ENCODE measurements around the gene FAM135A. TPM values are rescaled to one million over a fixed set of nuclear protein-coding genes. Genes with fewer than 3 reads are reported as not detected.
"Not testable (repeated sequence)": the region's sequence is repeated elsewhere in the genome, so short reads cannot be mapped to it uniquely, and the experiment has no call there.

Gene FAM135A
- total RNA-seq, 2 donors from 2014 or later = 8.0 to 8.5 TPM

- H3K36me3 Mint-ChIP-seq (ENCODE audit: low read depth) = peaks cover 16% of the 10 kb centered on the region
- H3K4me3 Mint-ChIP-seq = peak overlapping the region; percentile 91
- H3K27me3 Mint-ChIP-seq = no peaks in the 10 kb centered on the region
- H3K27ac Mint-ChIP-seq = peak overlapping the region; percentile 94
- H3K9me3 Mint-ChIP-seq = no peaks in the 10 kb centered on the region
- no peak for ATAC-seq (replicated peaks)
- H3K4me1 Mint-ChIP-seq = peaks cover 14% of the 10 kb centered on the region
These were observed 735 bp downstream of the FAM135A start for GRCh38 chr6:70413992-70414494.

- Mint-ChIP-seq H3K36me3 (ENCODE audit: low read depth) (peaks cover 23% of the 10 kb centered on the region), H3K4me1 (peaks cover 14% of the 10 kb centered on the region), H3K4me3 (peak overlapping the region; percentile 91), H3K9me3 (no peaks in the 10 kb centered on the region), H3K27me3 (no peaks in the 10 kb centered on the region), H3K27ac (peak overlapping the region; percentile 94)
- no peak for ATAC-seq (replicated peaks)
These were observed 1.5 kb downstream of the FAM135A start for GRCh38 chr6:70414813-70415212.

GRCh38 chr6:70415247-70415646 lies 1.9 kb downstream of the FAM135A start:
- ATAC-seq (replicated peaks) = no peak
- no peaks in the 10 kb centered on the region for H3K27me3 Mint-ChIP-seq
- H3K27ac Mint-ChIP-seq = no peak overlapping the region
- no peaks in the 10 kb centered on the region for H3K9me3 Mint-ChIP-seq
- peaks cover 23% of the 10 kb centered on the region for H3K36me3 Mint-ChIP-seq (ENCODE audit: low read depth)
- H3K4me1 Mint-ChIP-seq = peaks cover 14% of the 10 kb centered on the region
- peak overlapping the region; percentile 91 for H3K4me3 Mint-ChIP-seq

GRCh38 chr6:70415660-70416059 lies 2.4 kb downstream of the FAM135A start:
- Mint-ChIP-seq H3K36me3 (ENCODE audit: low read depth) (peaks cover 23% of the 10 kb centered on the region), H3K27me3 (no peaks in the 10 kb centered on the region), H3K9me3 (no peaks in the 10 kb centered on the region), H3K4me3 (no peak overlapping the region), H3K4me1 (peaks cover 14% of the 10 kb centered on the region), H3K27ac (no peak overlapping the region)
- ATAC-seq (replicated peaks) = no peak

- Mint-ChIP-seq H3K4me3 (no peak overlapping the region), H3K27ac (no peak overlapping the region), H3K36me3 (ENCODE audit: low read depth) (peaks cover 14% of the 10 kb centered on the region), H3K4me1 (no peaks in the 10 kb centered on the region), H3K27me3 (no peaks in the 10 kb centered on the region), H3K9me3 (no peaks in the 10 kb centered on the region)
- ATAC-seq (replicated peaks) = no peak
These were observed 8.2 kb downstream of the FAM135A start for GRCh38 chr6:70421509-70421908.

GRCh38 chr6:70423189-70424134 lies 10.2 kb downstream of the FAM135A start:
- no peak overlapping the region for H3K4me3 Mint-ChIP-seq
- H3K27ac Mint-ChIP-seq = no peak overlapping the region
- no peaks in the 10 kb centered on the region for H3K27me3 Mint-ChIP-seq
- ATAC-seq (replicated peaks) = no peak
- H3K4me1 Mint-ChIP-seq = no peaks in the 10 kb centered on the region
- H3K9me3 Mint-ChIP-seq = no peaks in the 10 kb centered on the region
- peaks cover 17% of the 10 kb centered on the region for H3K36me3 Mint-ChIP-seq (ENCODE audit: low read depth)

- peaks cover 21% of the 10 kb centered on the region for H3K36me3 Mint-ChIP-seq (ENCODE audit: low read depth)
- no peaks in the 10 kb centered on the region for H3K4me1 Mint-ChIP-seq
- no peak overlapping the region for H3K4me3 Mint-ChIP-seq
- H3K9me3 Mint-ChIP-seq = no peaks in the 10 kb centered on the region
- no peak overlapping the region for H3K27ac Mint-ChIP-seq
- no peak for ATAC-seq (replicated peaks)
- H3K27me3 Mint-ChIP-seq = no peaks in the 10 kb centered on the region
These were observed 11.0 kb downstream of the FAM135A start for GRCh38 chr6:70424291-70424690.

GRCh38 chr6:70436320-70436719 lies 23.0 kb downstream of the FAM135A start:
- ATAC-seq (replicated peaks) = no peak
- H3K36me3 Mint-ChIP-seq (ENCODE audit: low read depth) = peaks cover 24% of the 10 kb centered on the region
- H3K27ac Mint-ChIP-seq = no peak overlapping the region
- H3K27me3 Mint-ChIP-seq = no peaks in the 10 kb centered on the region
- H3K4me3 Mint-ChIP-seq = no peak overlapping the region
- no peaks in the 10 kb centered on the region for H3K4me1 Mint-ChIP-seq
- H3K9me3 Mint-ChIP-seq = no peaks in the 10 kb centered on the region

- no peak overlapping the region for H3K27ac Mint-ChIP-seq
- no peak for ATAC-seq (replicated peaks)
- H3K27me3 Mint-ChIP-seq = no peaks in the 10 kb centered on the region
- H3K9me3 Mint-ChIP-seq = peaks cover 8% of the 10 kb centered on the region
- peaks cover 12% of the 10 kb centered on the region for H3K36me3 Mint-ChIP-seq (ENCODE audit: low read depth)
- no peaks in the 10 kb centered on the region for H3K4me1 Mint-ChIP-seq
- no peak overlapping the region for H3K4me3 Mint-ChIP-seq
These were observed 31.7 kb downstream of the FAM135A start for GRCh38 chr6:70445001-70445400.

- peaks cover 17% of the 10 kb centered on the region for H3K36me3 Mint-ChIP-seq (ENCODE audit: low read depth)
- ATAC-seq (replicated peaks); H3K27me3 Mint-ChIP-seq; H3K4me1 Mint-ChIP-seq; H3K27ac Mint-ChIP-seq; H3K4me3 Mint-ChIP-seq; H3K9me3 Mint-ChIP-seq: not testable (repeated sequence)
These were observed 34.2 kb downstream of the FAM135A start for GRCh38 chr6:70447343-70448070.

- not testable (repeated sequence) for H3K9me3 Mint-ChIP-seq; H3K4me3 Mint-ChIP-seq; H3K4me1 Mint-ChIP-seq; H3K27me3 Mint-ChIP-seq; ATAC-seq (replicated peaks); H3K27ac Mint-ChIP-seq
- peaks cover 29% of the 10 kb centered on the region for H3K36me3 Mint-ChIP-seq (ENCODE audit: low read depth)
These were observed 40.6 kb downstream of the FAM135A start for GRCh38 chr6:70453899-70454298.

- no peak for ATAC-seq (replicated peaks)
- no peaks in the 10 kb centered on the region for H3K27me3 Mint-ChIP-seq
- peaks cover 3% of the 10 kb centered on the region for H3K9me3 Mint-ChIP-seq
- H3K4me3 Mint-ChIP-seq = no peak overlapping the region
- no peak overlapping the region for H3K27ac Mint-ChIP-seq
- H3K36me3 Mint-ChIP-seq (ENCODE audit: low read depth) = peaks cover 23% of the 10 kb centered on the region
- H3K4me1 Mint-ChIP-seq = peaks cover 4% of the 10 kb centered on the region
These were observed 43.4 kb downstream of the FAM135A start for GRCh38 chr6:70456735-70457134.

- H3K27me3 Mint-ChIP-seq = no peaks in the 10 kb centered on the region
- peaks cover 8% of the 10 kb centered on the region for H3K36me3 Mint-ChIP-seq (ENCODE audit: low read depth)
These were observed 45.9 kb downstream of the FAM135A start for GRCh38 chr6:70459235-70459634.

GRCh38 chr6:70459699-70460098 lies 46.4 kb downstream of the FAM135A start:
- H3K36me3 Mint-ChIP-seq (ENCODE audit: low read depth); H3K27me3 Mint-ChIP-seq; H3K9me3 Mint-ChIP-seq; H3K4me3 Mint-ChIP-seq; H3K4me1 Mint-ChIP-seq; ATAC-seq (replicated peaks); H3K27ac Mint-ChIP-seq: not testable (repeated sequence)

More at GRCh38 chr6:70459235-70459634, 45.9 kb downstream of the FAM135A start:
- Mint-ChIP-seq H3K4me1 (no peaks in the 10 kb centered on the region), H3K9me3 (no peaks in the 10 kb centered on the region), H3K4me3 (no peak overlapping the region), H3K27ac (no peak overlapping the region)
- no peak for ATAC-seq (replicated peaks)

- Mint-ChIP-seq H3K4me3 (no peak overlapping the region), H3K36me3 (ENCODE audit: low read depth) (peaks cover 12% of the 10 kb centered on the region), H3K4me1 (no peaks in the 10 kb centered on the region), H3K27ac (no peak overlapping the region), H3K27me3 (no peaks in the 10 kb centered on the region), H3K9me3 (no peaks in the 10 kb centered on the region)
- no peak for ATAC-seq (replicated peaks)
These were observed 56.7 kb downstream of the FAM135A start for GRCh38 chr6:70470016-70470415.
